ENCODE data around the gene C1orf87.

Gene C1orf87, protein sequence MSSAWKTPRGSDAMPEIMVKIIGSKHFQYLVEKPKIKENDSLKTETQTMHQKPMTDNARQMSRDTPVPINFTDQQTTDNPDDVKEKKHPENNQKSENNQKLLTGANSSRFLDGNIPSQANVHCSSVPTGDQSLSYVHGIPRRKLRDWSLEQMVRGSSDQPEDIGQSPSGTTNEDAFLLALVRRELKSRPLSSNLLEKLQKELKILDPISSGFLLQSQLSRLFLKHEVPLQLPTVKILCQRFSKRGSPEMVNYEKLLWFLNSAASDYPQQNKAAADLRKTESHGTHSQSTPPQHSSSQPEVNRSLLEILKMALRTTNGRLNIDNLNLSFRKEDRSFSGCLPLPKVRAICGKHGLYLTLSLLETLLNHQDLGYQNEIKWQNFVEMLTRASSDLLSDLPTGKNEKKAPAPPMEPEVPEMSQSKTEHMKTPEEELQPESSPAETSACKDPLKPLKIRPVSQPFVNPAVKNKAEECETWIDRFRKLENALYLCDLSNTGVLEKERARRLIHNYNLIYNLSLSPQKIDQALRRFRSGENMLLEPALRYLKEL

DNA sequence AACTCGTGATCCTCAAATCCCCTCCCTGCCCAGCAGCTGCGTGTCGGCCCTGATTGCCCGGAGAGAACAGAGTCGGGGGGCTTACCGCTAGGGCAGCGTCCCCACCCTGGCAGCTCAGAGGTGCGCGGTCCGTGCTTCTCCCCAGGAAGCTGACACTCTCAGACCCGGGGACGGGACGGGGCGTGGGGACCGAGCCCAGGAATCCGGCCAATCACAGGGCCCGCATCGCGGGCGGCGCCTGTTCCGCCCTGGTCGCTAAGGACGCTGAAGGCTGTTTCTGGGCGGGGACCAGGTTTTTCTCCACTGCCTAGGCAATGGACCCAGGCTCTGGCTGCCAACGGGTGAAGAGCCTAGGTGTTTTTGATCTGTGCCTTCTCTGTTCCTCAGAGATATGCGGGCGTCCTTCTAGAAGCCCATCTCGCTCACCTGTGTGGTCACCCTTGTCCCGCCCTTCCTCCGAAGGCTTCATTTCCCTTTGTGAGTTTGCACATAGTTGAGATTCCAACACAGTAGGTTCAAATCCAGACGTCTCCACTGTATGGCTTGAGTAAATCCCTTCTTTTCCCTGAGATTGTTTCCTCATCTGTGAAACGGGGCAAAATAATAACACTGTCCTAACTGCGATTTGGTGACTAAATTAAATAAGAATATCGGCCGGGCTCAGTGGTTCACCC lies at the start of gene C1orf87:
Gene C1orf87 (minus strand): TSS at position 166 of the 674 bp plus-strand sequence. CDS start 1,127 bp downstream, outside the sequence.
- no peak for DNase-seq

DNA sequence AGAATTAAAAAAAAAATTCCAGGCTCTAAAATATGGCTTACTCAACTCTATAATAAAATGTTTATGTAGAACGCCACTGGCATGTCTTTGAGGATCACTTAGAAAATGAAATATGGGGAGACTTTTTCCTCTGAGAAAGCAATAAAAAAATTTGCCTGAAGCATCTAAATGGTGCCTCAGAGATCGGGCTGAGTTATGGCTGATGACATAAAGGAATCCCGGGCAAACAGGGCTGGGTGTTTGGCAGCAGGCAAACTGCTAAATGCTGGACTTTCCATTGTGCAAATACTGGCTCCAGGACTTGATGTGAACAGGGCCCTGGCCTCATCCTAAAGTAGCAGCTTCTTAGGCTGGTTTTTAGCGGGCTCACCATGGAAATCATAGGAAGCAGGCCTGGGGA lies 44.5 kb upstream of the C1orf87 start:
- no peak for DNase-seq

DNA sequence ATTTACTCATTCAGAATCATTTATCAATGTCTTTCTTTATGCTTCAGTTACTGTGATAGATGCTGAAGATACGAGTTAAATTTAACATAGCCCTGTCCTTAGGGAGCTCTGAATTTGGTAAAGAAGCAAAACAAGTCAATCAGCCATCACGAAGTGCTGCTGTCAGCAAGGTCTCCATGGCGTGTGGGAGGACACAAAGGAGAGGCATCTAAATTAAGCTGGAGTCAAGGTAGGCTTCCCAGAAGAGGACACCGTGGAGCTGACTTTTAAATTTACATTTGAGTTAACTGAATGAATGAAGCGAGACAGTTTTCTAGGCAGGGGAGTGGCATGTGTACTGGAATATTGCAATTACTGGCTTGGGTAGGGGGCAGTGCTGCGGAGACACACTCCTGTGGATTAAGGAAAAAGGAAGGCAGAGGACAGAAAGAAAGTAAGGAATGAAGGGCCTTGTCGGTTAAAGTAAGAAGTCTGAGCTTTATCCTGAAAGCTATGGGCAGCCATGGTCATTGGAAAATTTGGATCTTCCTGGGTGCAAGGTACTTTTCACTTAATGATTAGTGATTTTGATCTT lies 41.3 kb upstream of the C1orf87 start:
- no peak for DNase-seq

DNA sequence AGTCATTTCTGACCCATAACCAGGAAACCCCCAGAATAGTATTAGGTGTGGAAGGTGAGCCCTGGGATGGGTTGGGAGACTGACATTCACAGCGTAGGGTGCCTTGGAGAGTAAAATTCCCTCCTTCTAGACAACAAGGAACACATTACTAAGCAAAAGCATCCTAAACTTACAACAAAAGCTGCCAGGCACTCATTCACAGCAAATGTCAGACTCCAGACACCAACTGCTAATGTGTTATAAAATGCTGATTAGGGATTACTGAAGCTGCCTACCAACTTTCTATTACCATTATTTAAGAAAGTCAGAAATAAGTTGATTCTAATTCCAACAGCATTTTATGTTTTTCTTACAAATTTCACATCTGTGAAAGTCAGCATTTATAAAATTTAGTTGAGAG lies 40.0 kb upstream of the C1orf87 start:
- DNase-seq = no peak

DNA sequence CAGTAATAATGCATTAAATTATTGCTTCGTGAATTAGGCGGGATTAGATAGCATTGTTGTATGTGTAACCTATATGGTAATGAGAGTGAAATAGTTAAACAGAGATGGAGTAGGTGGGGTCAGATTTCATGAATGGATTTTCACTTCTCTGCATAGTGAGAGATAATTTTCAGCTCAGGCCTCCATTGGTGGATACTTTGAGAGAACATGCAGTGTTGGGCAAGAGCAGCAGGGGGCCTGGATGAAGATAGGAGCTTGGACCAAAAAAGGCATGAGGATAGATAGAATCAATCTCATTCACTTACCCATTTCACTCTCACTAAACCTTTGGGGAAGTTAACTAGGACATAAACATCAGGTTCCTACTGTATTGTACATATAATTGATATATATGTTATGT lies 39.5 kb upstream of the C1orf87 start:
- DNase-seq = no peak

DNA sequence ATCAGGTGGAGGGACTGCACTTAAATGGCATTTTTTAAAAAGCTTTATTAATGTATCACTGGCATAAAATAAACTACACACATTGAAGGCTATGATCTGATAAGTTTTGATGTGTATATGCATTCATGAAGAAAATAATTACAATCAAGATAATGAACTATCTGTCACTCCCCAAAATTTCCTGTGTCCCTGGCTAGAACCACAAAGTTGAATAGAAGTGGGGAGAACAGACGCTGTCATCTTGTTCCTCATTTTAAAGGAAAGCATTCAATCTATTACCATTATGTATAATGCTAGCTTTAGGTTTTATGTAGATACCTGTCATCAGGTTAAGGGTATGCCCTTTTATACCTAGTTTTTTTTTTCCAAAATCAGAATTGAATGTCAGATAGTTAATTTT lies 38.1 kb upstream of the C1orf87 start:
- no peak for DNase-seq

DNA sequence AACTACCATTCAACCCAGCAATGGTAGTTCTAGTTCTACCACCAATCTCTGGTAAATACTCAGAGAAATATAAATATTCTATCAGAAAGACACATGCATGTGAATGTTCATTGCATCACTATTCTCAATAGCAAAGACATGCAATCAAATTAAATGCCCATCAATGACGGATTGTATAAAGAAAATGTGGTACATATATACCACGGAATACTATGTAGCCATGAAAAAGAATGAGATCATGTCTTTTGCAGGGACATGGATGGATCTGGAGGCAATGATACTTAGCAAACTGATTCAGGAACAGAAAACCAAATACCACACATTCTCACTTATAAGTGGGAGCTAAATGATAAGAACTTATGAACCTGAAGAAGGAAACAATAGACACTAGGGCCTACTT lies 37.5 kb upstream of the C1orf87 start:
- no peak for DNase-seq

DNA sequence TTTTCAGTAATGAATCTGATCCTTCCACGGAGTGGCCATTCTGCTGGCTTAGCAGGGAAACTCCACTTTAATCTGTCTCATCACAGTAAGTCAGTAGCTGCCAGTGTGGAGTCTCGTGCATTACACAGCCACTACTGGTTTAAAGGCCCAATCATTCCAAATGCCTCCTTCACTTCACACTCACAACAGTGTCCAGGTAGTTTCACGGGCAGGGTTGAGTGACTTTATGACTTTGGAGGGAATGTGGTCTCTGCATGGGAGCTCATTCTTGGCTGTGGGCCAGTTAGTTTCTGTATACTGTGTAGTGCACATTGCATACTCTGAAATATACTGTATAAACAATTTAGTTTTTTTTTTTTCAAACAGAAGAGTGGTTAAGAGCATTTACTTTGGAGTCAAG lies 34.6 kb upstream of the C1orf87 start:
- DNase-seq = no peak

DNA sequence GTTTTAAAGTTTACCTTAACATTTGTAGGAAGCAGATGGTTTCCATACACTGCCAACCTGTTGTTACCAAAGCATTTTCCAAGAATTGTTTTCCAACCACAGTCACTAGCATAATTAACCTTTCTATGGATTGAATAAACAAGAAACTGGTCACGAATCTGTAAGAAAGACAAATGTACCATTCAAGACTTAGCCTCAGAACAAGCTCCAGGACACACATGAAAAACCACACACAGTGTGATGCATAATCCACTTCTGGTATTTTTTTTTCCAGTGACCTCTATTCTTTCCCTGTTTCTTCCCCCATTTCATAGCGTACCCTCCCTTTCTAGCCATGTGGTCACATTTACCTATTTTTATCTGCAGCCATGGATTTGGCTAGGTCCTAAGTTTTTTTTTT lies 29.6 kb upstream of the C1orf87 start:
- DNase-seq = no peak

DNA sequence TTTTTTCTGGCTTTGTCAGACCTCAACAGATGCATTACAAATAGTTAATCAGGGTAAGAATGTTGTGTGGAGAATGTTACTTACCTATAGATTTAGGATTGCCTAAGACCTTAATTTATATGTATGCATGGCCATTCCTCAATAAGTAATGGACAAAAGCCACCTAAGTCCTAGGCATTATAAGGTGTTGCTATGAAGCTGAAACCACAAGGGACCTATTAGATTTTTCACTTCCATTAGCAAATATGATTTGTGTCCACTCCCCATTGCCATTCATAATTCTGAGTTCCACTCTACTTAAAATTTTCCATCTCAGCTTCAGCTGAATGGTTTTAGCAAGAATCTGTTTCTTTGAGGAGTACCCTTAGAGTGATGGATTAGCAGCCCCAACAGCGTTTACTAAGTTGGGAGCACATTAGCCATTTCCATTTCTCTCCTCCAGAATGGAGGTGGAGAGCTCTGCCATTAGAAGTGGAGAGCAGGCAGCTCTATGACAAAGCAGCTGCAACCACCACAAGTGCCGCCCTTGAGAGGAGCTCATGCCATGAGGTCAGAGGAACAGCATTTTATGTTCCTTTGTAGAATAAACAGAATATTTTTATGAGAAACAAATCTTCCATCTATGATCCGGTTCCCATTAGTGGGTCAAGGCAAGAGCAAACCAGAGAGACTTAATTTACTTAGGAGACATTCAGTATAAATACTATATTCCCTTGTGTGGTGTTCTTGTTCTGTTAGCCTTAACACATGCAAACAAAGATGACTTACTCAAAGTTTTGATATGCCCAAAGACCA lies 28.9 kb upstream of the C1orf87 start:
- DNase-seq = no peak

DNA sequence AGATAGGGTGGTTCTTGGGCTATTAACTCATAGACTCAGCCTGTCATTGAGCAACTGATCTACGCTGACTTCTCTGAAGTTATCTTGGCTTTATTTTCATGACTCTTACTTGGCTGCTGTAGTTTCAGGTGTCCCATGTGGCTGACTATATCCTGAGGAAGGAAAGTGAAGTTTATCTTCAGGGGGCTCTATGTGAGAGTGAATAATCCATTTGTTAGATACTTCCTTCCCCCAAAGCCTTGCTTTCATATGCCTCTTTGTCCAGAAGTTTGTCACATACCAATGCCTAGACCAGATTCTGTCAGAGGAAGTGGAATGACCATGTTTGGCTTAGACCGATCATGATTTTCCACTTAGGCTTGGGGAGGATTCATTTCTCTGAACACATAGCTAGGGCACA lies 27.9 kb upstream of the C1orf87 start:
- DNase-seq = no peak

DNA sequence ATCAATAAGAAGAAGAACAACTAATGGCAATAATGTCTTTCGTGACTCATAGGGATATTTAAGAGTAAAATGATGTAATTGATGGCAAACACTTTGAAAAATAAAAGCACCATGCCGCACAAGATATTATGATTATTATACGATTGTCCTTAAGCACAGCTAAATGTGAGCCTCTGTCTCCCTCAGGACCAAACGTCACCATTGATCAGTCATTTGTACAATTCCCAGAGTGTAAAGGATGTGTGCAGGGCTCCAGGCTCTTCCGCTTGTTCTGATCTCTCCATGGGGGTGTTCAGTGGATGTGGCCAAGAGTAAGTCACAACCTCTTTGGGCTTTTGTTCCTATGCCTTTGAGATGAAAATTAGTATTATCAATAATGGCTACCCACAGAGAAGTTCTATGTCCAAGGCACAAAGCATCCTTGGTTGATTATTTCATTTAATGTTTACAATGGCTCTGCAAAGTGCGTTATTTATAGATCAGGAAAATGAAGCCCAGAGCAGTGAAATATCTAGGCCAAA lies 17.7 kb upstream of the C1orf87 start:
- DNase-seq = no peak

DNA sequence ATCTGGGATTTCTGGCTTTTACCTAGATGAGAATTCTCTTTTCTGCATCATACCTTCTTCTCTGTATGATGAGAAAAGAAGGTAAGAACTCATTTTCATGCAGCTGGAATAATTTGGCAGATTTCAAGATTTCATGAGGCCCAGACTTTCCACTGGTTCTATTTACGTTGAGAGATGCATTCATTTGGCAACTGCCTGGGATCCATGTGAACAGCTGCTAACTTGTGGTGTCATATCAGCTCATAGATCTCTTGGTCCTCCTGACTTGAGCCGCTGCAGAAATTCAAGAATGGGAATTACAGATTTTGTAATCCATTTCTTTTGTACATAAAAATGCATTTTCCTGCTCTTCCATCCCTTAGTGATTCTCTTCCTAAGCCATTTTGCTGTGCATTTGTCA lies 17.1 kb upstream of the C1orf87 start:
- DNase-seq = no peak

DNA sequence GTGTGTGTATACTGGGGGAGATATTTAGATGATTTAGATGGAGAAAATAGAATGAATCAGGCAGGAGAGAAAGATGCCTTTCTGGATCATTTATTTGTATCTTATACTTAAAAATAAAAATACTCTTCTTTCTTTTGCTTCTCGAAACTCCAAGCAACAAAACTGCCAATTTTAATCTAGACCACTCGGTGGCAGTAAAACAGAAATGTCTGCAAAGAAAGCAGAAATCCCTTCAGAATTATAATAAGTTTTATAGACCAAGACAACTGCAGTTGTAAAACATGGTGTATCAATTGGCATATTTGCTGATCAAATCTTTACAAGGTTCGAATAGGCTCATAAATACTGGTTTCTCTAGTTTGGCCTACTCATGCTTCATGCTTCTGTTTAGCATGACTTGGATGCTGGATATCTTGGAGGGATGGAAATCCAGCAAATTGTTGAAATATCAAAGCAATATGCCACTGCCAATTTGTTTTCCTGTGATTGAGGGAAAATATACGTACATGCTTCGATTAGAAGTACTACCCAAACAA lies 15.1 kb upstream of the C1orf87 start:
- peak; percentile 2 to 18 for DNase-seq

DNA sequence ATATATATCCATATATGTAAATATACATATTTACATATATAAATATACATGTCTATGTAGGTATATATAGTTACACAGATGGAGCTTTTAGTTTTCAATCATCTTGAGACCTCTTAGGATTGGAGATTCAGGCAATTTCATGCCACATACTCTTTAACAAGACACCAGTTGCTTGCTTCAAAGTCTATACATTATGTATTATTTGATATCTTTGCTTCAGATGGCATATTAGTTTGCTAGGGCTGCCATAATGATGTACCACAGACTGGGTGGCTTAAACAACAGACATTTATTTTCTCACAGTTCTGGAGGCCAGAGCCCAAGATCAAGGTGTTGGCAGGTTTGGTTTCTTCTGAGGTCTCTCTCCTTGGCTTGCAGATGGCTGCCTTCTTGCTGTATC lies 14.1 kb upstream of the C1orf87 start:
- no peak for DNase-seq

DNA sequence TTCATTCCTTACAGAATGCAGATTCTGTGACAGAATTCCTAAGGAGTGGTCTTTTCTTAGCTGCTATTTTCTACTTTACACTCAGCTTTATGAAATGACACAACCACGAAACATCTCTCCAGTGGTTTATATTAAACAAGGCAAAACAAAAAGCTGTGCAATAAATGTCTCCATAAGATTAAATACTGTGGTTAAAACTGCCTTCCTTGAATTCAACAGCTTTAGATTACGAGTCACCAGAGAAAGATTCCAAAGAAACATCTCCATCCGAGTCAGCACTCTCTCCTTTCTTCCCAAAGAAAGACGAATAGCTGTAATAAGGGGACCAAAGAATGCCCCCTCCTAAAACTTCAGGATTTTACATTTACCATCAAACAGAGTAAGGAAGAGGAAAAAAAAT lies 4.6 kb upstream of the C1orf87 start:
- DNase-seq = no peak

DNA sequence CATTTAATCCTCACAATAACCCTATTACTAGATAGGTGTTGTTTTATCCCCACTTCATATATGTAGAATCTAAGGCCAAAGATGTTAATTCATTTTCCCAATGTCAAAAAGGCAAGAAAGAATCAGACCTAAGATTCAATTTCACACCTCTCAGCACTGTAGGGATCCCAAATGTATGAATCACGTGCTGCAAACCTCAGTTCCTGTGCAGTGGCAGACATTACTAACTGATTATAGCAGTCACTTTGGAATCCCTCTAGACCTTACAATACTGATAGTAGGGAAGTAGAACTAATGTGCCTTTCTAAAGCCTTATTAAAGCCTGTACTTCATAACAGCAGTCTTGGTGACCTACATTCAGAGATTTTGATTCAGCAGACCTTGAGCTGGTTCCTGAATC lies 2.3 kb downstream of the C1orf87 start:
- DNase-seq = no peak

DNA sequence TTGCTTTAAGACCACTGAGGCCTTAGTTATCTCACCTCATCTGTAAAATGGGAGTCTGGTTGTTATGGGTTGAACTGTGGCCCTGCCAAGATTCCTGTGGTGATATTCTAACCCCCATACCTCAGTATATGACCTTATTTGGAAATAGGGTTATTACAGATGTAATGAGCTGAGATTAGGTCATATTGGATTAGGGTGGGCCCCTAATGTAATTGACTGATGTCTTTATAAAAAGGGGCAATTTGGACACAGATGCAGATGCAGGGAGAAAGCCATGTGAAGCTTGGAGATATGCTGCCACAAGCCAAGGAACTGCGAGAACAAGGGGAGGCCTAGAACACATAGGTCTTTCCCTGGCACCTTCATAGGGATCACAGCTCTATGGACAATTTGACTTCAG lies 3.9 kb downstream of the C1orf87 start:
- DNase-seq = no peak

DNA sequence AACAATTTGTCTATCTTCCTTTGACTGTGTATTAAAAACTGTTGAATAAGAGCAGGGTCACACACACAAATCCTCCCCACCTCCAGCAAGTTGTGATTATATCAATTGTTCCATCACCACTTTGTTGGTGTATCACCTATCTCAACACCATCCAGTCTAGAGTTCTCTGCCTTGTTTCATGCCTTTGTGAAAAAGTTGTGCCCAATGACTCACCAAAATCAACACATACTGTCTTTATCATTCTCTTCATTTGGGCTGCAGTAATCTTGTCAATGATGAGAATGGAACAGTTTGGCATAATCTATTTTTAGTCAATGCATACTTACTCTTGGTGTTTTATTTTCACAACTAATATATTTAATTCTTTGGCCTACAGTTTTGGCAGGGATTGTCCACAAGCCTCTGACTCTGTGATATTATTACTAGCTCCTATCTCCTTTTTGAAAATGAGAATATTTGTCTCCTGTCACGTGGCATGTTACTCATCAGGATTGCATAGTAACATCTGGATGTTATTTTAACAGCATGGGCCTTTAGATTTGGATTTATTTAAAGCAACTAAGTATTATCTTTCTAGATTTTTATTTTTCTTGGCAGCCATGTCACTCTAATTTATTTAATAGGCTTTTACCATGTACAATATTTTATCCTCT lies 5.1 kb downstream of the C1orf87 start:
- DNase-seq = no peak

DNA sequence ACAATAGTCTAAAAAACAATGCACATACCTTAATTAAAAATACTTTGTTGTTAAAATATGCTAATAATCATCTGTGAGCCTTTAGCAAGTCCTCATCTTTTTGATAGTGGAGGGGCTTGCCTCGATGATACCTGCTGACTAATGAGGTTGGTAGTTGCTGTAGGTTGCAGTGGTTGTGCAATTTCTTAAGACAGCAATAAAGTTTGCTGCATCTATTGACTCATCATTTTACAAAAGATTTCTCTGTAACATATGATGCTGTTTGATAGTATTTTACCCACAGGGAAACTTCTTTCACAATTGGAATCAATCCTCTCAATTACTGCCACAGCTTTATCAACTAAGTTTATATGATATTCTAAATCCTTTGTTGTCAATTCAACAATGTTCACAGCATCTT lies 7.6 kb downstream of the C1orf87 start:
- no peak for DNase-seq

DNA sequence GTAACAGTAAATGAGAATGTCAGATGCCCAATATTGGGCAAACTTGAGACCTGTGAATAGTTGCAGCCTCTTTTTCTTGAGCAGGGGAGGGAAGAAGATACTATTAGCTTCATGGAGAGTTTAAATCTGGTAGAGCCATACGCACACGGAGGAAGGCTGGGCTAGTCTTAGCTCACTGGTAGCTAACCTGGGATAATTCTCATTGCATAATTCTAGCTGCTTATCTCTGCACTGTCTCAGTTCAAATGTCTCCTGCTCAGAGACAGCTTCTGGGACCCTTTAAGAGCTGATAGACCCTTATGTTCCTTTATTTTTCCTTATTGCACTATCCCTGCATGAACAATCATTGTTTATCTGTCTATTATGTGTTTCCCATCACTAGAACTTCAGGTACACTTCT lies 8.4 kb downstream of the C1orf87 start:
- no peak for DNase-seq

DNA sequence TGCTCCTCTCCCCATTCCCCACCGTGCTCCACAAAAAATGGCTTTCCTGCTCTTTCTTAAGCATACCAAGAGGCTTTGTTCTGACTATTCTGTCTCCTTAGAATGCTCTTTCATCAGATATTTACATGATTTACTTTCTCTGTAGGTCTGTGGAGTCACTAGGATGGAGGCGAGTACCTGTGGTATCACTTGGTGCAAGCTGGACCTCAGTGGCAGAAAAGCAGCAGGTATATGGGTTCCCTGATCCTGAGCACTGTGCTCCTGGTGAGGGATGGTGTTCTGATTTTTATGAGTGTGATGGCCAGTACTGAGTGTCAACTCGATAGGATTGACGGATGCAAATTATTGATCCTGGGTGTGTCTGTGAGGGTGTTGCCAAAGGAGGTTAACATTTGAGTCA lies 10.0 kb downstream of the C1orf87 start:
- no peak for DNase-seq
